GM23338 (cell line): ENCODE measurements around the gene IPPK.

Experiments used
- CREB1 ChIP-seq: fragments of 250-450 bp; sonication (Bioruptor Pico); IDR thresholded peaks from 2 replicates; pipeline ENCODE4 v1.5.0; 2020; ENCODE audit warnings: low read depth, mild to moderate bottlenecking, moderate library complexity
- EZH2 ChIP-seq: fragments of 200-600 bp; sonication (generic); IDR thresholded peaks from one replicate; pipeline ENCODE4 v1.8.0; 2017; ENCODE audit warnings: antibody characterized with exemption, mild to moderate bottlenecking, low read depth; ENCODE audit not compliant: unreplicated experiment
- EZH2phosphoT487 ChIP-seq: fragments of 200-600 bp; sonication (generic); IDR thresholded peaks from one replicate; pipeline ENCODE4 v1.8.1; 2018; ENCODE audit warnings: antibody characterized with exemption; ENCODE audit not compliant: unreplicated experiment
- JUNB ChIP-seq: IDR thresholded peaks from one replicate; pipeline ENCODE4 v1.6.1; 2016; ENCODE audit warnings: antibody characterized with exemption; ENCODE audit not compliant: unreplicated experiment
- POLR2AphosphoS5 ChIP-seq: IDR thresholded peaks from 2 replicates; pipeline ENCODE4 v1.6.1; 2016; ENCODE audit warnings: antibody characterized with exemption, low read depth
- REST ChIP-seq: IDR thresholded peaks from one replicate; pipeline ENCODE4 v1.6.1; 2018; ENCODE audit warnings: antibody characterized with exemption; ENCODE audit not compliant: unreplicated experiment
- TF ChIP-seq, protein P1 (sequence below), 2 experiments: fragments of 200-600 bp in 1 of 2; sonication (generic) in 1 of 2; conservative IDR thresholded peaks; 2 replicates each; pipeline versions ENCODE4 v1.5.1 to v1.6.1; 2016 to 2017; ENCODE audit warnings: antibody characterized with exemption in 2 of 2, low read depth in 2 of 2, mild to moderate bottlenecking in 2 of 2, moderate library complexity in 1 of 2
- TF ChIP-seq, protein P2 (sequence below): IDR thresholded peaks from 2 replicates; pipeline ENCODE4 v1.6.1; 2016; ENCODE audit warnings: antibody characterized with exemption
- TF ChIP-seq, protein P3 (sequence below): fragments of 250-450 bp; sonication (Bioruptor Pico); IDR thresholded peaks from 2 replicates; pipeline ENCODE4 v1.5.0; 2020; ENCODE audit warnings: mild to moderate bottlenecking, moderate library complexity

DNA sequence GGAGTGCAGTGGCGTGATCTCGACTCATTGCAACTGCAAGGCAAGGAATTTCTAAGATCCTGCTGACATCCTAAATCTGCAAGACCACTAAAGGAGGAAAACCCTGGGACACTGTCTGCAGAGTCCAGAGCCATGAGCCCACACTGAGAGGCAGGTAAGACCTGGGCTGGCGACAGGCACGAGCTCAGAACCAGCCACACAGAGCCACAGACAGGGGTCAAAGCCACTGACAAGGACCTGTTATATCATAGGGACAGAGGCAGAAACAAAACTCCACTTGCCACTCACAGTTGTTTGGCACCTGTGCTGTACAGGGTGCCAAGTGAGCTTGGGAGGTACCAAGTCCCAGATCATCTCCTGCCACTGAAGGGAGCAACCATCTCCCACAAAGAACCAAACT, 34.2 kb downstream of the IPPK start:
- TF ChIP-seq EZH2phosphoT487 (no peak), EZH2 (no peak), POLR2AphosphoS5 (no peak), CREB1 (CRISPR knock-in tag) (no peak), REST (no peak), JUNB (no peak)
- TF ChIP-seq, protein P1, sequence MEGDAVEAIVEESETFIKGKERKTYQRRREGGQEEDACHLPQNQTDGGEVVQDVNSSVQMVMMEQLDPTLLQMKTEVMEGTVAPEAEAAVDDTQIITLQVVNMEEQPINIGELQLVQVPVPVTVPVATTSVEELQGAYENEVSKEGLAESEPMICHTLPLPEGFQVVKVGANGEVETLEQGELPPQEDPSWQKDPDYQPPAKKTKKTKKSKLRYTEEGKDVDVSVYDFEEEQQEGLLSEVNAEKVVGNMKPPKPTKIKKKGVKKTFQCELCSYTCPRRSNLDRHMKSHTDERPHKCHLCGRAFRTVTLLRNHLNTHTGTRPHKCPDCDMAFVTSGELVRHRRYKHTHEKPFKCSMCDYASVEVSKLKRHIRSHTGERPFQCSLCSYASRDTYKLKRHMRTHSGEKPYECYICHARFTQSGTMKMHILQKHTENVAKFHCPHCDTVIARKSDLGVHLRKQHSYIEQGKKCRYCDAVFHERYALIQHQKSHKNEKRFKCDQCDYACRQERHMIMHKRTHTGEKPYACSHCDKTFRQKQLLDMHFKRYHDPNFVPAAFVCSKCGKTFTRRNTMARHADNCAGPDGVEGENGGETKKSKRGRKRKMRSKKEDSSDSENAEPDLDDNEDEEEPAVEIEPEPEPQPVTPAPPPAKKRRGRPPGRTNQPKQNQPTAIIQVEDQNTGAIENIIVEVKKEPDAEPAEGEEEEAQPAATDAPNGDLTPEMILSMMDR (conservative IDR thresholded peaks at IDR 0.05; ENCODE audit: low read depth in 2 of 2), result no peak
- TF ChIP-seq, protein P2, sequence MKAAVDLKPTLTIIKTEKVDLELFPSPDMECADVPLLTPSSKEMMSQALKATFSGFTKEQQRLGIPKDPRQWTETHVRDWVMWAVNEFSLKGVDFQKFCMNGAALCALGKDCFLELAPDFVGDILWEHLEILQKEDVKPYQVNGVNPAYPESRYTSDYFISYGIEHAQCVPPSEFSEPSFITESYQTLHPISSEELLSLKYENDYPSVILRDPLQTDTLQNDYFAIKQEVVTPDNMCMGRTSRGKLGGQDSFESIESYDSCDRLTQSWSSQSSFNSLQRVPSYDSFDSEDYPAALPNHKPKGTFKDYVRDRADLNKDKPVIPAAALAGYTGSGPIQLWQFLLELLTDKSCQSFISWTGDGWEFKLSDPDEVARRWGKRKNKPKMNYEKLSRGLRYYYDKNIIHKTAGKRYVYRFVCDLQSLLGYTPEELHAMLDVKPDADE, result no peak
- TF ChIP-seq, protein P3, sequence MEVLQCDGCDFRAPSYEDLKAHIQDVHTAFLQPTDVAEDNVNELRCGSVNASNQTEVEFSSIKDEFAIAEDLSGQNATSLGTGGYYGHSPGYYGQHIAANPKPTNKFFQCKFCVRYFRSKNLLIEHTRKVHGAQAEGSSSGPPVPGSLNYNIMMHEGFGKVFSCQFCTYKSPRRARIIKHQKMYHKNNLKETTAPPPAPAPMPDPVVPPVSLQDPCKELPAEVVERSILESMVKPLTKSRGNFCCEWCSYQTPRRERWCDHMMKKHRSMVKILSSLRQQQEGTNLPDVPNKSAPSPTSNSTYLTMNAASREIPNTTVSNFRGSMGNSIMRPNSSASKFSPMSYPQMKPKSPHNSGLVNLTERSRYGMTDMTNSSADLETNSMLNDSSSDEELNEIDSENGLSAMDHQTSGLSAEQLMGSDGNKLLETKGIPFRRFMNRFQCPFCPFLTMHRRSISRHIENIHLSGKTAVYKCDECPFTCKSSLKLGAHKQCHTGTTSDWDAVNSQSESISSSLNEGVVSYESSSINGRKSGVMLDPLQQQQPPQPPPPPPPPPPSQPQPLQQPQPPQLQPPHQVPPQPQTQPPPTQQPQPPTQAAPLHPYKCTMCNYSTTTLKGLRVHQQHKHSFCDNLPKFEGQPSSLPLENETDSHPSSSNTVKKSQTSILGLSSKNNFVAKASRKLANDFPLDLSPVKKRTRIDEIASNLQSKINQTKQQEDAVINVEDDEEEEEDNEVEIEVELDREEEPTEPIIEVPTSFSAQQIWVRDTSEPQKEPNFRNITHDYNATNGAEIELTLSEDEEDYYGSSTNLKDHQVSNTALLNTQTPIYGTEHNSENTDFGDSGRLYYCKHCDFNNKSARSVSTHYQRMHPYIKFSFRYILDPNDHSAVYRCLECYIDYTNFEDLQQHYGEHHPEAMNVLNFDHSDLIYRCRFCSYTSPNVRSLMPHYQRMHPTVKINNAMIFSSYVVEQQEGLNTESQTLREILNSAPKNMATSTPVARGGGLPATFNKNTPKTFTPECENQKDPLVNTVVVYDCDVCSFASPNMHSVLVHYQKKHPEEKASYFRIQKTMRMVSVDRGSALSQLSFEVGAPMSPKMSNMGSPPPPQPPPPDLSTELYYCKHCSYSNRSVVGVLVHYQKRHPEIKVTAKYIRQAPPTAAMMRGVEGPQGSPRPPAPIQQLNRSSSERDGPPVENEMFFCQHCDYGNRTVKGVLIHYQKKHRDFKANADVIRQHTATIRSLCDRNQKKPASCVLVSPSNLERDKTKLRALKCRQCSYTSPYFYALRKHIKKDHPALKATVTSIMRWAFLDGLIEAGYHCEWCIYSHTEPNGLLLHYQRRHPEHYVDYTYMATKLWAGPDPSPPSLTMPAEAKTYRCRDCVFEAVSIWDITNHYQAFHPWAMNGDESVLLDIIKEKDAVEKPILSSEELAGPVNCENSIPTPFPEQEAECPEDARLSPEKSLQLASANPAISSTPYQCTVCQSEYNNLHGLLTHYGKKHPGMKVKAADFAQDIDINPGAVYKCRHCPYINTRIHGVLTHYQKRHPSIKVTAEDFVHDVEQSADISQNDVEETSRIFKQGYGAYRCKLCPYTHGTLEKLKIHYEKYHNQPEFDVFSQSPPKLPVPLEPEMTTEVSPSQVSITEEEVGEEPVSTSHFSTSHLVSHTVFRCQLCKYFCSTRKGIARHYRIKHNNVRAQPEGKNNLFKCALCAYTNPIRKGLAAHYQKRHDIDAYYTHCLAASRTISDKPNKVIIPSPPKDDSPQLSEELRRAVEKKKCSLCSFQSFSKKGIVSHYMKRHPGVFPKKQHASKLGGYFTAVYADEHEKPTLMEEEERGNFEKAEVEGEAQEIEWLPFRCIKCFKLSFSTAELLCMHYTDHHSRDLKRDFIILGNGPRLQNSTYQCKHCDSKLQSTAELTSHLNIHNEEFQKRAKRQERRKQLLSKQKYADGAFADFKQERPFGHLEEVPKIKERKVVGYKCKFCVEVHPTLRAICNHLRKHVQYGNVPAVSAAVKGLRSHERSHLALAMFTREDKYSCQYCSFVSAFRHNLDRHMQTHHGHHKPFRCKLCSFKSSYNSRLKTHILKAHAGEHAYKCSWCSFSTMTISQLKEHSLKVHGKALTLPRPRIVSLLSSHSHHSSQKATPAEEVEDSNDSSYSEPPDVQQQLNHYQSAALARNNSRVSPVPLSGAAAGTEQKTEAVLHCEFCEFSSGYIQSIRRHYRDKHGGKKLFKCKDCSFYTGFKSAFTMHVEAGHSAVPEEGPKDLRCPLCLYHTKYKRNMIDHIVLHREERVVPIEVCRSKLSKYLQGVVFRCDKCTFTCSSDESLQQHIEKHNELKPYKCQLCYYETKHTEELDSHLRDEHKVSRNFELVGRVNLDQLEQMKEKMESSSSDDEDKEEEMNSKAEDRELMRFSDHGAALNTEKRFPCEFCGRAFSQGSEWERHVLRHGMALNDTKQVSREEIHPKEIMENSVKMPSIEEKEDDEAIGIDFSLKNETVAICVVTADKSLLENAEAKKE (CRISPR knock-in tag), result no peak
